HEK293T (cell line): ENCODE results near the gene BTAF1.

Experiments used
- CTCF ChIA-PET: fragments of 350-600 bp; formaldehyde crosslinking; extraction: SDS; loops from one replicate; lab custom pipeline; 2021; ENCODE audit warnings: antibody characterized with exemption, inconsistent platforms; lab: Yijun Ruan, JAX
- POLR2A ChIA-PET: fragments of 350-600 bp; formaldehyde crosslinking; extraction: SDS; loops from one replicate; lab custom pipeline; 2020; ENCODE audit warnings: antibody characterized with exemption, inconsistent platforms; lab: Yijun Ruan, JAX
- DNase-seq: peaks from one replicate; pipeline ENCODE4 v3.0.0; 2012; ENCODE audit warnings: mixed read lengths; ENCODE audit errors: extremely low spot score
- ARNT ChIP-seq: fragments of 450-650 bp; IDR thresholded peaks from 2 replicates; pipeline ENCODE4 v1.6.1; 2017; ENCODE audit warnings: mild to moderate bottlenecking
- BHLHE40 ChIP-seq: fragments of 450-650 bp; IDR thresholded peaks from 2 replicates; pipeline ENCODE4 v1.6.1; 2016; ENCODE audit warnings: mild to moderate bottlenecking, moderate library complexity, borderline replicate concordance
- CTBP1 ChIP-seq: fragments of 450-650 bp; IDR thresholded peaks from 2 replicates; pipeline ENCODE4 v1.6.1; 2016; ENCODE audit warnings: borderline replicate concordance
- ELF4 ChIP-seq: fragments of 450-650 bp; IDR thresholded peaks from 2 replicates; pipeline ENCODE4 v1.6.1; 2017; ENCODE audit warnings: antibody characterized with exemption
- FOXA1 ChIP-seq: fragments of 450-650 bp; IDR thresholded peaks from 2 replicates; pipeline ENCODE4 v1.6.1; 2016; ENCODE audit warnings: mild to moderate bottlenecking
- FOXK2 ChIP-seq: fragments of 450-650 bp; IDR thresholded peaks from 2 replicates; pipeline ENCODE4 v1.6.1; 2016; ENCODE audit warnings: mild to moderate bottlenecking
- FOXM1 ChIP-seq: fragments of 450-650 bp; IDR thresholded peaks from 2 replicates; pipeline ENCODE4 v1.6.1; 2017; ENCODE audit warnings: mild to moderate bottlenecking, borderline replicate concordance
- HDGF ChIP-seq: fragments of 450-650 bp; IDR thresholded peaks from 2 replicates; pipeline ENCODE4 v1.6.1; 2017; ENCODE audit warnings: antibody characterized with exemption, borderline replicate concordance
- L3MBTL2 ChIP-seq: fragments of 450-650 bp; conservative IDR thresholded peaks from 2 replicates; pipeline ENCODE4 v1.6.1; 2016; ENCODE audit warnings: mild to moderate bottlenecking
- LEF1 ChIP-seq: fragments of 450-650 bp; IDR thresholded peaks from 2 replicates; pipeline ENCODE4 v1.6.1; 2017; ENCODE audit warnings: mild to moderate bottlenecking, borderline replicate concordance
- NFRKB ChIP-seq: fragments of 450-650 bp; IDR thresholded peaks from 2 replicates; pipeline ENCODE4 v1.6.1; 2016; ENCODE audit warnings: mild to moderate bottlenecking, moderate library complexity
- PKNOX1 ChIP-seq: fragments of 450-650 bp; IDR thresholded peaks from 2 replicates; pipeline ENCODE4 v1.6.1; 2016
- SP1 ChIP-seq: fragments of 450-650 bp; IDR thresholded peaks from 2 replicates; pipeline ENCODE4 v1.6.1; 2017
- SUZ12 ChIP-seq: fragments of 450-650 bp; IDR thresholded peaks from 2 replicates; pipeline ENCODE4 v1.6.1; 2016; ENCODE audit warnings: mild to moderate bottlenecking
- TARDBP ChIP-seq: fragments of 450-650 bp; IDR thresholded peaks from 2 replicates; pipeline ENCODE4 v1.6.1; 2016
- ZNF384 ChIP-seq: fragments of 450-650 bp; IDR thresholded peaks from 2 replicates; pipeline ENCODE4 v1.6.1; 2016

BTAF1 gene

DNA sequence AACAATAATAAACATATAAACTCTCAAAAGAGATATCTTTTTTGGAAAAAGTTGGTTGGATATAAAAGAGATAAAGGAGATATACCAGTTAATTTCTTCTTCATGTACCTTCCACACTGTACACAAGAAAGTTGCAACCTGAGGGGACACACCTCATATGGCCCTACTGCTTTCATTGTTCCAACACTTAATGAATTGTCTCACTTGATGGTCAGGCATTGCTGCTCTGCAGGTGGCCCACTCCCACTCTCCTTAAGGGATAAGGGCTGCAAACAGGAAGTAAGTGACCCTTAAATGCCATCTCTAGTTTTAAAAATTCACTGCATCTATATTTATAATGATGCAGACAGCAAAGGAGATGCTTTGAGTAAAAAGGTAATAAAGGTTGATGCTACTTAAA, 152.3 kb downstream of the BTAF1 start:
- ChIA-PET POLR2A (no interaction called here), CTCF (interaction anchor here (0.9 kb wide), 1 partner anchor 21 kb away, joined by 3 read pairs; no protein-coding TSS in a partner anchor)
- no peak for DNase-seq

GRCh38 chr10:92076722-92077121, 153.2 kb downstream of the BTAF1 start:
- ChIA-PET CTCF (no interaction called here), POLR2A (no interaction called here)
- no peak for DNase-seq
- TF ChIP-seq BHLHE40 (no peak), CTBP1 (no peak)

More for the DNA sequence above, 152.3 kb downstream of the BTAF1 start:
- no peak for TF ChIP-seq FOXM1
- no peak for TF ChIP-seq CTBP1
- TF ChIP-seq BHLHE40: no peak
- no peak for TF ChIP-seq ELF4
- no peak for TF ChIP-seq ZNF384
- TF ChIP-seq SP1: no peak
- TF ChIP-seq TARDBP: no peak
- no peak for TF ChIP-seq FOXA1
- no peak for TF ChIP-seq FOXK2
- no peak for TF ChIP-seq LEF1
- no peak for TF ChIP-seq NFRKB
- TF ChIP-seq HDGF: no peak

DNA sequence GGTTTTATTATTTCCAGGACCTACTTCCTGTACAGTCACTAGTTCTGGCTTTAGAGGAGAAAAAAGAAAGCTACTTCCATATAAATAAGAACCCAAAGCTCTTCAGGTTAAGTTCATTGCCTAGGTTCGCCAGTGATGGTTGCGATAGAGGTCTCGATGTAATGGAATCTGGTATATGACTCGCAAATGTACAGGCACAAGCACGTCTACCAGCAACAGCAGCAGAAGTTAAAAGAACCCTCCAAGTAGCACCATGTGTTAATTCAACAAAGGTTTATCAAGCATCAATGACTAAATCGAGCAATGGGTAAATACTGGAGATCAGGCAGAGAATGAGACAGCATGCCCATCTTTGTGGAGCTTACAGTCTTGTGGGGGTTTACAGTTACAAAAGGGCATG, 155.4 kb downstream of the BTAF1 start:
- CTCF ChIA-PET: no interaction called here
- POLR2A ChIA-PET: no interaction called here
- TF ChIP-seq HDGF: no peak
- TF ChIP-seq PKNOX1: no peak
- TF ChIP-seq ARNT: no peak
- TF ChIP-seq BHLHE40: no peak
- TF ChIP-seq FOXK2: no peak
- TF ChIP-seq ELF4: no peak
- no peak for TF ChIP-seq LEF1
- TF ChIP-seq CTBP1: no peak
- no peak for TF ChIP-seq ZNF384
- no peak for TF ChIP-seq SUZ12
- no peak for TF ChIP-seq FOXM1
- TF ChIP-seq L3MBTL2: no peak
- no peak for TF ChIP-seq FOXA1
- TF ChIP-seq TARDBP: no peak
- no peak for TF ChIP-seq NFRKB
- no peak for TF ChIP-seq SP1
- no peak for DNase-seq
